Measurements from ENCODE around the gene TMEM151A. TPM values are rescaled to one million over a fixed set of nuclear protein-coding genes. Genes with fewer than 3 reads are reported as not detected.
"Not testable (repeated sequence)": the region's sequence is repeated elsewhere in the genome, so short reads cannot be mapped to it uniquely, and the experiment has no call there.

TMEM151A gene
- total and polyA plus RNA-seq, 9 donors: 0.04 TPM; not detected in 8

- Histone ChIP-seq H3K9me3 (replicated peaks; ENCODE audit: control insufficient read depth, low read depth, low read length) (no peaks in the 10 kb centered on the region), H3K36me3 (ENCODE audit: control insufficient read depth, insufficient read depth, low read length) (no peaks in the 10 kb centered on the region), H3K4me1 (ENCODE audit: control insufficient read depth, insufficient read depth, low read length) (peaks cover 65% of the 10 kb centered on the region), H3K27me3 (ENCODE audit: control insufficient read depth, insufficient read depth, low read length) (peaks cover 13% of the 10 kb centered on the region), H3K4me3 (ENCODE audit: low read length) (peak overlapping the region; percentile 46), H3K27ac (ENCODE audit: low read length) (peak overlapping the region; percentile 97)
- WGBS (ENCODE audit: insufficient coverage): 62% methylated on average over 17 of the region's 17 CpGs
- DNase-seq: peak; percentile 13
Observed at GRCh38 chr11:66314561-66315497, 23.1 kb downstream of the TMEM151A start.

GRCh38 chr11:66315498-66315885 lies 23.8 kb downstream of the TMEM151A start:
- no peak for DNase-seq
- 69% methylated on average over 14 of the region's 14 CpGs for WGBS (ENCODE audit: insufficient coverage)
- peak overlapping the region; percentile 46 for H3K4me3 ChIP-seq (ENCODE audit: low read length)
- no peaks in the 10 kb centered on the region for H3K36me3 ChIP-seq (ENCODE audit: control insufficient read depth, insufficient read depth, low read length)
- H3K27me3 ChIP-seq (ENCODE audit: control insufficient read depth, insufficient read depth, low read length): peaks cover 8% of the 10 kb centered on the region
- H3K27ac ChIP-seq (ENCODE audit: low read length): peak overlapping the region; percentile 22
- H3K4me1 ChIP-seq (ENCODE audit: control insufficient read depth, insufficient read depth, low read length): peaks cover 65% of the 10 kb centered on the region
- H3K9me3 ChIP-seq (replicated peaks; ENCODE audit: control insufficient read depth, low read depth, low read length): no peaks in the 10 kb centered on the region

GRCh38 chr11:66315921-66316811 lies 24.5 kb downstream of the TMEM151A start:
- 24% methylated on average over 49 of the region's 52 CpGs for WGBS (ENCODE audit: insufficient coverage)
- peaks cover 6% of the 10 kb centered on the region for H3K27me3 ChIP-seq (ENCODE audit: control insufficient read depth, insufficient read depth, low read length)
- H3K4me3 ChIP-seq (ENCODE audit: low read length): peak overlapping the region; percentile 46
- H3K4me1 ChIP-seq (ENCODE audit: control insufficient read depth, insufficient read depth, low read length): peaks cover 65% of the 10 kb centered on the region
- H3K9me3 ChIP-seq (replicated peaks; ENCODE audit: control insufficient read depth, low read depth, low read length): no peaks in the 10 kb centered on the region
- no peak for DNase-seq
- H3K36me3 ChIP-seq (ENCODE audit: control insufficient read depth, insufficient read depth, low read length): no peaks in the 10 kb centered on the region
- H3K27ac ChIP-seq (ENCODE audit: low read length): peak overlapping the region; percentile 22

- H3K36me3 ChIP-seq (ENCODE audit: control insufficient read depth, insufficient read depth, low read length): no peaks in the 10 kb centered on the region
- WGBS (ENCODE audit: insufficient coverage): 3% methylated on average over 27 of the region's 29 CpGs
- H3K9me3 ChIP-seq (replicated peaks; ENCODE audit: control insufficient read depth, low read depth, low read length): no peaks in the 10 kb centered on the region
- peaks cover 59% of the 10 kb centered on the region for H3K4me1 ChIP-seq (ENCODE audit: control insufficient read depth, insufficient read depth, low read length)
- H3K27ac ChIP-seq (ENCODE audit: low read length): peak within 1 kb of the TSS; percentile 85
- peak within 1 kb of the TSS; percentile 46 for H3K4me3 ChIP-seq (ENCODE audit: low read length)
- peaks cover 5% of the 10 kb centered on the region for H3K27me3 ChIP-seq (ENCODE audit: control insufficient read depth, insufficient read depth, low read length)
- DNase-seq: peak; percentile 95
Observed at GRCh38 chr11:66316849-66317251, 25.2 kb downstream of the TMEM151A start, which contains the start of gene CD248. CD248 (minus strand) TSS chr11:66317044; CDS start chr11:66317027, 17 bp downstream.

- Histone ChIP-seq H3K9me3 (replicated peaks; ENCODE audit: control insufficient read depth, low read depth, low read length) (no peaks in the 10 kb centered on the region), H3K4me1 (ENCODE audit: control insufficient read depth, insufficient read depth, low read length) (peaks cover 56% of the 10 kb centered on the region), H3K4me3 (ENCODE audit: low read length) (no peak overlapping the region), H3K27ac (ENCODE audit: low read length) (peak overlapping the region; percentile 85), H3K27me3 (ENCODE audit: control insufficient read depth, insufficient read depth, low read length) (peaks cover 5% of the 10 kb centered on the region), H3K36me3 (ENCODE audit: control insufficient read depth, insufficient read depth, low read length) (no peaks in the 10 kb centered on the region)
- under 1% methylated on average over 13 of the region's 14 CpGs for WGBS (ENCODE audit: insufficient coverage)
- DNase-seq: peak; percentile 66
Observed at GRCh38 chr11:66317322-66317722, 25.6 kb downstream of the TMEM151A start.

GRCh38 chr11:66317723-66318599 lies 26.3 kb downstream of the TMEM151A start:
- H3K36me3 ChIP-seq (ENCODE audit: control insufficient read depth, insufficient read depth, low read length): no peaks in the 10 kb centered on the region
- no peak overlapping the region for H3K4me3 ChIP-seq (ENCODE audit: low read length)
- H3K27me3 ChIP-seq (ENCODE audit: control insufficient read depth, insufficient read depth, low read length): peaks cover 5% of the 10 kb centered on the region
- no peaks in the 10 kb centered on the region for H3K9me3 ChIP-seq (replicated peaks; ENCODE audit: control insufficient read depth, low read depth, low read length)
- WGBS (ENCODE audit: insufficient coverage): 23% methylated on average over 11 of the region's 16 CpGs
- H3K27ac ChIP-seq (ENCODE audit: low read length): peak overlapping the region; percentile 85
- peaks cover 58% of the 10 kb centered on the region for H3K4me1 ChIP-seq (ENCODE audit: control insufficient read depth, insufficient read depth, low read length)
- DNase-seq: peak; percentile 80

GRCh38 chr11:66318600-66318970 lies 26.9 kb downstream of the TMEM151A start:
- peak overlapping the region; percentile 85 for H3K27ac ChIP-seq (ENCODE audit: low read length)
- peaks cover 52% of the 10 kb centered on the region for H3K4me1 ChIP-seq (ENCODE audit: control insufficient read depth, insufficient read depth, low read length)
- WGBS (ENCODE audit: insufficient coverage): 29% methylated on average over 1 of the region's 3 CpGs
- H3K27me3 ChIP-seq (ENCODE audit: control insufficient read depth, insufficient read depth, low read length): peaks cover 5% of the 10 kb centered on the region
- DNase-seq: no peak
- no peaks in the 10 kb centered on the region for H3K36me3 ChIP-seq (ENCODE audit: control insufficient read depth, insufficient read depth, low read length)
- H3K4me3 ChIP-seq (ENCODE audit: low read length): no peak overlapping the region
- no peaks in the 10 kb centered on the region for H3K9me3 ChIP-seq (replicated peaks; ENCODE audit: control insufficient read depth, low read depth, low read length)

GRCh38 chr11:66320289-66320688 lies 28.6 kb downstream of the TMEM151A start:
- peaks cover 50% of the 10 kb centered on the region for H3K4me1 ChIP-seq (ENCODE audit: control insufficient read depth, insufficient read depth, low read length)
- no CpG with 5 or more reads among the region's 2 CpGs for WGBS (ENCODE audit: insufficient coverage)
- H3K4me3 ChIP-seq (ENCODE audit: low read length); H3K27me3 ChIP-seq (ENCODE audit: control insufficient read depth, insufficient read depth, low read length); H3K36me3 ChIP-seq (ENCODE audit: control insufficient read depth, insufficient read depth, low read length); H3K9me3 ChIP-seq (replicated peaks; ENCODE audit: control insufficient read depth, low read depth, low read length); DNase-seq; H3K27ac ChIP-seq (ENCODE audit: low read length): not testable (repeated sequence)

- not testable (repeated sequence) for H3K4me3 ChIP-seq (ENCODE audit: low read length); H3K27me3 ChIP-seq (ENCODE audit: control insufficient read depth, insufficient read depth, low read length); DNase-seq; H3K36me3 ChIP-seq (ENCODE audit: control insufficient read depth, insufficient read depth, low read length); H3K9me3 ChIP-seq (replicated peaks; ENCODE audit: control insufficient read depth, low read depth, low read length); H3K27ac ChIP-seq (ENCODE audit: low read length)
- no CpG with 5 or more reads among the region's 6 CpGs for WGBS (ENCODE audit: insufficient coverage)
- peaks cover 52% of the 10 kb centered on the region for H3K4me1 ChIP-seq (ENCODE audit: control insufficient read depth, insufficient read depth, low read length)
Observed at GRCh38 chr11:66320748-66321147, 29.1 kb downstream of the TMEM151A start.
